ENCODE data around the gene NOL7.

Gene NOL7

GRCh38 chr6:13614926-13615791, at the start of gene NOL7:
Gene NOL7 (plus strand): TSS chr6:13615335. CDS start chr6:13615359, 24 bp downstream.
- DNase-seq (ENCODE audit: low spot score): peak; percentile 99

GRCh38 chr6:13565921-13566320, 49.2 kb upstream of the NOL7 start:
- DNase-seq (ENCODE audit: low spot score): no peak

- DNase-seq (ENCODE audit: low spot score): no peak
Observed at GRCh38 chr6:13566500-13566899, 48.6 kb upstream of the NOL7 start.

GRCh38 chr6:13568970-13569369, 46.2 kb upstream of the NOL7 start:
- DNase-seq (ENCODE audit: low spot score): no peak

- no peak for DNase-seq (ENCODE audit: low spot score)
Observed at GRCh38 chr6:13572240-13572639, 42.9 kb upstream of the NOL7 start.

- no peak for DNase-seq (ENCODE audit: low spot score)
Observed at GRCh38 chr6:13572951-13573654, 42.0 kb upstream of the NOL7 start.

- DNase-seq (ENCODE audit: low spot score): no peak
Observed at GRCh38 chr6:13573669-13574110, 41.4 kb upstream of the NOL7 start.

- peak; percentile 94 for DNase-seq (ENCODE audit: low spot score)
Observed at GRCh38 chr6:13574149-13574570, 41.0 kb upstream of the NOL7 start.

- peak; percentile 87 for DNase-seq (ENCODE audit: low spot score)
Observed at GRCh38 chr6:13574571-13575376, 40.4 kb upstream of the NOL7 start, which contains the start of gene SIRT5. Gene SIRT5 (plus strand): TSS chr6:13574601. CDS start chr6:13584111, 9,510 bp downstream.

- no peak for DNase-seq (ENCODE audit: low spot score)
Observed at GRCh38 chr6:13575377-13575775, 39.8 kb upstream of the NOL7 start.

- no peak for DNase-seq (ENCODE audit: low spot score)
Observed at GRCh38 chr6:13576017-13576416, 39.1 kb upstream of the NOL7 start.

GRCh38 chr6:13577926-13578325, 37.2 kb upstream of the NOL7 start:
- DNase-seq (ENCODE audit: low spot score): no peak

GRCh38 chr6:13579911-13580310, 35.2 kb upstream of the NOL7 start:
- no peak for DNase-seq (ENCODE audit: low spot score)

GRCh38 chr6:13581700-13582229, 33.4 kb upstream of the NOL7 start:
- no peak for DNase-seq (ENCODE audit: low spot score)

- no peak for DNase-seq (ENCODE audit: low spot score)
Observed at GRCh38 chr6:13586603-13587542, 28.3 kb upstream of the NOL7 start.

GRCh38 chr6:13589801-13590200, 25.3 kb upstream of the NOL7 start:
- DNase-seq (ENCODE audit: low spot score): no peak

- no peak for DNase-seq (ENCODE audit: low spot score)
Observed at GRCh38 chr6:13590574-13591153, 24.5 kb upstream of the NOL7 start.

GRCh38 chr6:13591205-13591921, 23.8 kb upstream of the NOL7 start:
- DNase-seq (ENCODE audit: low spot score): no peak

- DNase-seq (ENCODE audit: low spot score): no peak
Observed at GRCh38 chr6:13593103-13593502, 22.0 kb upstream of the NOL7 start.

- DNase-seq (ENCODE audit: low spot score): no peak
Observed at GRCh38 chr6:13593720-13594119, 21.4 kb upstream of the NOL7 start.
